Loucy (cell line): ENCODE results near the gene CMTM3.

ENCODE experiments used
- H2AFZ ChIP-seq: fragments of 200-600 bp; sonication (generic); 2 replicates; pipeline ENCODE4 v1.6.0; 2016; ENCODE audit warnings: antibody characterized with exemption, mild to moderate bottlenecking, low read length, moderate library complexity
- H3F3A ChIP-seq: fragments of 200-600 bp; 2 replicates; pipeline ENCODE4 v1.6.0; 2016; ENCODE audit warnings: antibody characterized with exemption, low read depth, mild to moderate bottlenecking
- H3K27me3 ChIP-seq: fragments of 200-600 bp; sonication (generic); 2 replicates; pipeline ENCODE4 v1.6.1; 2014; ENCODE audit warnings: low read length, mild to moderate bottlenecking; ENCODE audit not compliant: insufficient read depth, poor library complexity, severe bottlenecking
- H3K36me3 ChIP-seq: fragments of 200-600 bp; sonication (generic); 2 replicates; pipeline ENCODE4 v1.6.1; 2016; ENCODE audit warnings: low read length; ENCODE audit not compliant: insufficient read depth
- H3K4me1 ChIP-seq: fragments of 200-600 bp; sonication (generic); 2 replicates; pipeline ENCODE4 v1.5.1; 2014; ENCODE audit warnings: low read length, mild to moderate bottlenecking; ENCODE audit not compliant: insufficient read depth, poor library complexity, severe bottlenecking
- H3K4me2 ChIP-seq: fragments of 200-600 bp; sonication (generic); 2 replicates; pipeline ENCODE4 v1.6.0; 2014; ENCODE audit warnings: antibody characterized with exemption, low read length, low read depth, mild to moderate bottlenecking; ENCODE audit not compliant: poor library complexity, severe bottlenecking
- H3K4me3 ChIP-seq: fragments of 200-600 bp; sonication (generic); 2 replicates; pipeline ENCODE4 v1.5.1; 2014; ENCODE audit warnings: low read length, mild to moderate bottlenecking, mixed read lengths; ENCODE audit not compliant: poor library complexity, severe bottlenecking
- H3K79me2 ChIP-seq: fragments of 200-600 bp; sonication (generic); 2 replicates; pipeline ENCODE4 v1.6.1; 2014; ENCODE audit warnings: low read length; ENCODE audit not compliant: insufficient read depth
- H3K9ac ChIP-seq: fragments of 200-600 bp; sonication (generic); 2 replicates; pipeline ENCODE4 v1.6.0; 2014; ENCODE audit warnings: mild to moderate bottlenecking, low read depth, low read length, moderate library complexity; ENCODE audit not compliant: poor library complexity, severe bottlenecking
- H3K9me2 ChIP-seq: fragments of 200-600 bp; sonication (generic); replicated peaks from 2 replicates; pipeline ENCODE4 v1.6.1; 2016; ENCODE audit warnings: low read depth, low read length, mixed read lengths
- H3K9me3 ChIP-seq: fragments of 200-600 bp; sonication (generic); 2 replicates; pipeline ENCODE4 v1.6.1; 2014; ENCODE audit warnings: mild to moderate bottlenecking, antibody characterized with exemption, low read length, low read depth; ENCODE audit not compliant: insufficient read depth
- H4K20me1 ChIP-seq: fragments of 200-600 bp; sonication (generic); 2 replicates; pipeline ENCODE4 v1.6.0; 2014; ENCODE audit warnings: antibody characterized with exemption, low read length, mild to moderate bottlenecking; ENCODE audit not compliant: insufficient read depth, poor library complexity, severe bottlenecking
- EZH2phosphoT487 ChIP-seq: fragments of 200-600 bp; IDR thresholded peaks from 2 replicates; pipeline ENCODE4 v1.6.1; 2018; ENCODE audit warnings: antibody characterized with exemption, mild to moderate bottlenecking, moderate library complexity, borderline replicate concordance
- TF ChIP-seq, protein P1 (sequence below): fragments of 200-600 bp; sonication (generic); conservative IDR thresholded peaks from 2 replicates; pipeline ENCODE4 v1.5.1; 2014; ENCODE audit warnings: mild to moderate bottlenecking, antibody characterized with exemption, low read length

The CMTM3 gene

DNA sequence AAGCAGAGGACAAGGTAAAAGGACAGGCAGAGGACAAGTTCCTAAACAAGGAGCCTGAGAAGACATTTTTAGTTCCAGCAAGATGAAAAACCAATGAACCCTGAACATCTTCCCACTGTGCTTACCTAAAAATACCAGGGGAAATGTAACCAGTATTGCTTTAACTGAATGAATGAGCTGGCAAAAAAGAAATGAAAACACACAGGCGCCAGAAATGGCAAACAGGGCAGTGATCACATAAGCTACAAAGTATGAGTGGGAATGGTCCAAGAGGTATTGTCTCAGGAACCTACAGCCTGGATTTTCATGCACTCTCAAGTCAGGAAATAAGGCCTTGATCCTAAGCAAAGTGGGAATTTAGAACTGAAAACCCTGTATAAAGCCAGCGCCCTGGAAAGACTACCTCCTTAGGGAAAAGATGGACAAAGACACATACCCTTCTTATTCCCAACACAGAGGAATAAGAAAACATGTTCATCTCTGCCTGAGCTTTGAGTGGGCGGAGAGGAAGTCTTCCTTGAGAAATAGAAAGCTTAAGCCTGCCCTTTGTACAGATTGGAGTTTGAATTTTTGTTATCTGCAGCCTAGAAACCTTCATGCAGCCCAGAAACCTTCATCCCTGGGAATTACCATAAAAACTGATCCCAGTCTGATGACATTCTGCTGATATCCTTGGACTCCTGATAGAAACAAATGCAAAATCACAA lies 23.1 kb upstream of the CMTM3 start:
- Histone ChIP-seq H3K36me3 (no peaks in the 10 kb centered on the region), H4K20me1 (no peaks in the 10 kb centered on the region), H3K4me3 (no peak overlapping the region), H3K4me2 (no peak overlapping the region), H2AFZ (no peak overlapping the region), H3K9me3 (no peaks in the 10 kb centered on the region), H3K4me1 (peaks cover 20% of the 10 kb centered on the region), H3K9me2 (no peaks in the 10 kb centered on the region), H3K79me2 (no peaks in the 10 kb centered on the region), H3F3A (no peaks in the 10 kb centered on the region), H3K27me3 (no peaks in the 10 kb centered on the region), H3K9ac (no peak overlapping the region)
- TF ChIP-seq, protein P1, sequence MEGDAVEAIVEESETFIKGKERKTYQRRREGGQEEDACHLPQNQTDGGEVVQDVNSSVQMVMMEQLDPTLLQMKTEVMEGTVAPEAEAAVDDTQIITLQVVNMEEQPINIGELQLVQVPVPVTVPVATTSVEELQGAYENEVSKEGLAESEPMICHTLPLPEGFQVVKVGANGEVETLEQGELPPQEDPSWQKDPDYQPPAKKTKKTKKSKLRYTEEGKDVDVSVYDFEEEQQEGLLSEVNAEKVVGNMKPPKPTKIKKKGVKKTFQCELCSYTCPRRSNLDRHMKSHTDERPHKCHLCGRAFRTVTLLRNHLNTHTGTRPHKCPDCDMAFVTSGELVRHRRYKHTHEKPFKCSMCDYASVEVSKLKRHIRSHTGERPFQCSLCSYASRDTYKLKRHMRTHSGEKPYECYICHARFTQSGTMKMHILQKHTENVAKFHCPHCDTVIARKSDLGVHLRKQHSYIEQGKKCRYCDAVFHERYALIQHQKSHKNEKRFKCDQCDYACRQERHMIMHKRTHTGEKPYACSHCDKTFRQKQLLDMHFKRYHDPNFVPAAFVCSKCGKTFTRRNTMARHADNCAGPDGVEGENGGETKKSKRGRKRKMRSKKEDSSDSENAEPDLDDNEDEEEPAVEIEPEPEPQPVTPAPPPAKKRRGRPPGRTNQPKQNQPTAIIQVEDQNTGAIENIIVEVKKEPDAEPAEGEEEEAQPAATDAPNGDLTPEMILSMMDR, result no peak
- TF ChIP-seq EZH2phosphoT487, result no peak

DNA sequence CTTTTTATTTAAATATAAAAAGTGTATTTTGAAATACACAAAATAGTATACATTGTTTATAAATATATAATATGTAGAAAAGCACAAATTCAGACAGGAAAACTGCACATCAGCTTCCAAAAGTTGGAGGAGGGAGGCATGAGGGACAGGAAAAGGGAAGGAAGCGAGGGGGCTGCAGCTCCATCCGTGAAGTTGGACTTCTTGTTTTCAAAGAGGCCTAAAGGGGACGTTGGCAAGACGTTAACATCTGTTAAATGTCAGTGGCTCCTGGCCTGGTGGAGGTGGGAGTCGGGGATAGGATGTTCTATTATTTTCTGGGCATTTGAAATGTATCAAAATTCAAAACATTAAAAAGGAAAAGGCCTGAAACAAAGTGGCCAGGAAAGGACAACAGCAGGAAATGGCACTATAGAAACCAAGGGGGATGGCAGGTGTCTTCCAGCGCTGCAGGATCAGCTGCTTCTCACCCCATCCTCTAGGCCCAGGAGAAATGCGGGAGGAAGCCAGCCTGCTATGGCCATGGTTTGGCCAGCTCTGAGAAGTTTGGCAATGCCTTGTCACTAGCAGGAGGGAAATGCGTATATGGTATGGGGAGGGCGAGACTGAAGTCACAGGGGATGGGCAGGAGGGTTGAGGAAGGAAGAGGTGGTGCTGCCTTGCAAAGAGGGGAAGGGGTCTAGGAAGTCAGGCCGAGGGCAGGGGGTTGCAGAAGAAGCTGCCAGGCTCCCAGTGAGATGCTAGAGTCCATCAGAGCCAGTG lies 18.8 kb upstream of the CMTM3 start:
- no peak overlapping the region for H2AFZ ChIP-seq

DNA sequence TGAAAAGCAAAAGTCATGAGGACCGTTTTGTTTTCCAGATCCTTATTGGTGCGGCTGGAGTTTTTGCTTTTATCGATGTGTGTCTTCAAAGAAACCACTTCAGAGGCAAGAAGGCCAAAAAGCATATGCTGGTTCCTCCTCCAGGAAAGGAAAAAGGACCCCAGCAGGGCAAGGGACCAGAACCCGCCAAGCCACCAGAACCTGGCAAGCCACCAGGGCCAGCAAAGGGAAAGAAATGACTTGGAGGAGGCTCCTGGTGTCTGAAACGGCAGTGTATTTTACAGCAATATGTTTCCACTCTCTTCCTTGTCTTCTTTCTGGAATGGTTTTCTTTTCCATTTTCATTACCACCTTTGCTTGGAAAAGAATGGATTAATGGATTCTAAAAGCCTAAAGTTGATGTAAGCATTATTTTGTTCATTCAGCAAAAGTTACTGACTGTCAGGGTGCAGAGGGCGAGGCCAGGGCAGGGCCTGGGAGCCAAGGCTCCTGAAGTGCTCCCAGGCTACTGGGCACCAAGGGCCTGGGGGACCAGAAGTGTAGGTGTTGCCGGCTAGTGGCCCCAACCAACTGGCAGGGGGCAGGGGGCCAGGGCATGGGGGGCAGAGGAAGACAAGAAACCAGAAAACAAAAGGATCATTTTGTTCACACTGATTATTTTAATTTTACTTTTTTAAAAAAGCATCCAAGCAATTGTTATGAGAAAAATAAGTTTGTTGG lies 16.5 kb upstream of the CMTM3 start:
- Histone ChIP-seq H2AFZ (no peak overlapping the region), H3K9ac (peak overlapping the region; percentile 23), H3K4me2 (no peak overlapping the region)

More for the DNA sequence above, 18.8 kb upstream of the CMTM3 start:
- Histone ChIP-seq H3K79me2 (no peaks in the 10 kb centered on the region), H3K4me1 (peaks cover 16% of the 10 kb centered on the region), H4K20me1 (no peaks in the 10 kb centered on the region), H3F3A (no peaks in the 10 kb centered on the region), H3K4me2 (no peak overlapping the region), H3K9ac (no peak overlapping the region), H3K9me3 (no peaks in the 10 kb centered on the region), H3K4me3 (no peak overlapping the region), H3K27me3 (no peaks in the 10 kb centered on the region), H3K36me3 (no peaks in the 10 kb centered on the region), H3K9me2 (no peaks in the 10 kb centered on the region)
- TF ChIP-seq EZH2phosphoT487, result no peak

More for the DNA sequence above, 16.5 kb upstream of the CMTM3 start:
- Histone ChIP-seq H3K4me1 (peaks cover 16% of the 10 kb centered on the region), H4K20me1 (no peaks in the 10 kb centered on the region), H3K27me3 (no peaks in the 10 kb centered on the region), H3K9me3 (no peaks in the 10 kb centered on the region), H3K4me3 (no peak overlapping the region), H3K9me2 (no peaks in the 10 kb centered on the region), H3F3A (no peaks in the 10 kb centered on the region), H3K79me2 (no peaks in the 10 kb centered on the region), H3K36me3 (no peaks in the 10 kb centered on the region)
- no peak for TF ChIP-seq EZH2phosphoT487
- TF ChIP-seq, protein P1, result no peak
